ENCODE results near the gene SBF1.

GRCh38 chr22:50505776-50506610 is 31.2 kb upstream of the SBF1 start:
- TF ChIP-seq, protein P1, sequence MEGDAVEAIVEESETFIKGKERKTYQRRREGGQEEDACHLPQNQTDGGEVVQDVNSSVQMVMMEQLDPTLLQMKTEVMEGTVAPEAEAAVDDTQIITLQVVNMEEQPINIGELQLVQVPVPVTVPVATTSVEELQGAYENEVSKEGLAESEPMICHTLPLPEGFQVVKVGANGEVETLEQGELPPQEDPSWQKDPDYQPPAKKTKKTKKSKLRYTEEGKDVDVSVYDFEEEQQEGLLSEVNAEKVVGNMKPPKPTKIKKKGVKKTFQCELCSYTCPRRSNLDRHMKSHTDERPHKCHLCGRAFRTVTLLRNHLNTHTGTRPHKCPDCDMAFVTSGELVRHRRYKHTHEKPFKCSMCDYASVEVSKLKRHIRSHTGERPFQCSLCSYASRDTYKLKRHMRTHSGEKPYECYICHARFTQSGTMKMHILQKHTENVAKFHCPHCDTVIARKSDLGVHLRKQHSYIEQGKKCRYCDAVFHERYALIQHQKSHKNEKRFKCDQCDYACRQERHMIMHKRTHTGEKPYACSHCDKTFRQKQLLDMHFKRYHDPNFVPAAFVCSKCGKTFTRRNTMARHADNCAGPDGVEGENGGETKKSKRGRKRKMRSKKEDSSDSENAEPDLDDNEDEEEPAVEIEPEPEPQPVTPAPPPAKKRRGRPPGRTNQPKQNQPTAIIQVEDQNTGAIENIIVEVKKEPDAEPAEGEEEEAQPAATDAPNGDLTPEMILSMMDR (CRISPR knock-in tag; IDR thresholded peaks at IDR 0.05) = no peak; the same call in 1 of the 2 replicates
- TF ChIP-seq ZNF24 (IDR thresholded peaks at IDR 0.05) = no peak
- TF ChIP-seq EP300 (IDR thresholded peaks at IDR 0.05; ENCODE audit: low read depth in 2 of 2, low read length in 2 of 2) = no peak
- TF ChIP-seq EP300 (CRISPR knock-in tag; IDR thresholded peaks at IDR 0.05; ENCODE audit: borderline replicate concordance) = no peak
- TF ChIP-seq ZNF703 (CRISPR knock-in tag; IDR thresholded peaks at IDR 0.05; ENCODE audit: borderline replicate concordance) = no peak
- TF ChIP-seq, protein P2, sequence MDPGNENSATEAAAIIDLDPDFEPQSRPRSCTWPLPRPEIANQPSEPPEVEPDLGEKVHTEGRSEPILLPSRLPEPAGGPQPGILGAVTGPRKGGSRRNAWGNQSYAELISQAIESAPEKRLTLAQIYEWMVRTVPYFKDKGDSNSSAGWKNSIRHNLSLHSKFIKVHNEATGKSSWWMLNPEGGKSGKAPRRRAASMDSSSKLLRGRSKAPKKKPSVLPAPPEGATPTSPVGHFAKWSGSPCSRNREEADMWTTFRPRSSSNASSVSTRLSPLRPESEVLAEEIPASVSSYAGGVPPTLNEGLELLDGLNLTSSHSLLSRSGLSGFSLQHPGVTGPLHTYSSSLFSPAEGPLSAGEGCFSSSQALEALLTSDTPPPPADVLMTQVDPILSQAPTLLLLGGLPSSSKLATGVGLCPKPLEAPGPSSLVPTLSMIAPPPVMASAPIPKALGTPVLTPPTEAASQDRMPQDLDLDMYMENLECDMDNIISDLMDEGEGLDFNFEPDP (CRISPR knock-in tag; conservative IDR thresholded peaks at IDR 0.05) = no peak
- no peak for TF ChIP-seq KDM1A (CRISPR knock-in tag; IDR thresholded peaks at IDR 0.05)
- TF ChIP-seq ZKSCAN8 (CRISPR knock-in tag; IDR thresholded peaks at IDR 0.05; ENCODE audit: borderline replicate concordance) = no peak
- TF ChIP-seq POLR2A (IDR thresholded peaks at IDR 0.05; ENCODE audit: insufficient read depth in 1 of 2, low read depth in 2 of 2, low read length in 2 of 2) = no peak
- no peak for TF ChIP-seq NR3C1 (CRISPR knock-in tag; IDR thresholded peaks at IDR 0.05)
- TF ChIP-seq MAFF (IDR thresholded peaks at IDR 0.05; ENCODE audit: low read depth, low read length) = no peak
- TF ChIP-seq SALL2 (CRISPR knock-in tag; IDR thresholded peaks at IDR 0.05) = no peak
- no peak for TF ChIP-seq ZNF121 (CRISPR knock-in tag; IDR thresholded peaks at IDR 0.05)
- no peak for TF ChIP-seq TBP (CRISPR knock-in tag; IDR thresholded peaks at IDR 0.05)
- TF ChIP-seq JUN (CRISPR knock-in tag; IDR thresholded peaks at IDR 0.05) = no peak

Data from HepG2 (cell line).